BJ (cell line): ENCODE results near the gene RAMP1. TPM values are rescaled to one million over a fixed set of nuclear protein-coding genes. Genes with fewer than 3 reads are reported as not detected.
"Not testable (repeated sequence)": the region's sequence is repeated elsewhere in the genome, so short reads cannot be mapped to it uniquely, and the experiment has no call there.

Experiments used
- CTCF ChIA-PET: fragments of 350-600 bp; formaldehyde crosslinking; extraction: SDS; loops from one replicate; lab custom pipeline; 2021; ENCODE audit warnings: antibody characterized with exemption, inconsistent platforms; lab: Yijun Ruan, JAX
- POLR2A ChIA-PET: fragments of 300-600 bp; sonication (Branson Sonifier 250); formaldehyde crosslinking; extraction: SDS; loops from one replicate; lab custom pipeline; 2021; ENCODE audit warnings: antibody characterized with exemption; lab: Charles Lee
- DNase-seq: peaks from one replicate; pipeline ENCODE4 v3.0.0-alpha.2; 2011; ENCODE audit warnings: low read depth
- H3K27me3 ChIP-seq: 2 replicates; pipeline ENCODE4 v1.6.0; 2011; ENCODE audit warnings: low read length; ENCODE audit not compliant: control insufficient read depth, insufficient read depth
- H3K36me3 ChIP-seq: 2 replicates; pipeline ENCODE4 v1.5.1; 2011; ENCODE audit warnings: low read length; ENCODE audit not compliant: control insufficient read depth, insufficient read depth
- H3K4me3 ChIP-seq: 2 replicates; pipeline ENCODE4 v1.5.1; 2011; ENCODE audit warnings: low read depth, mild to moderate bottlenecking, control low read depth, low read length
- CTCF ChIP-seq: IDR thresholded peaks from 2 replicates; pipeline ENCODE4 v1.5.1; 2011; ENCODE audit warnings: low read depth, mild to moderate bottlenecking, control low read depth, inconsistent platforms, low read length, moderate library complexity; ENCODE audit not compliant: insufficient read depth
- polyA plus RNA-seq: library from polyadenylated mRNA; depleted of rRNA; stranded (reverse); fragments of >200 nt; gene quantifications from 2 replicates; pipeline ENCODE4 v1.2.3, GENCODE V29; 2011

RAMP1 gene
- polyA plus RNA-seq, 1 experiment: 10.8 TPM

- ChIA-PET CTCF (interaction anchor here (0.8 to 1.9 kb wide), 2 partner anchors 9 to 18 kb away, joined by 3 to 5 read pairs; no protein-coding TSS in a partner anchor), POLR2A (no interaction called here)
- TF ChIP-seq CTCF: no peak
- H3K36me3 ChIP-seq: no peaks in the 10 kb centered on the region
- H3K4me3 ChIP-seq: no peak overlapping the region
- DNase-seq: no peak
- H3K27me3 ChIP-seq: no peaks in the 10 kb centered on the region
These were observed 81.8 kb downstream of the RAMP1 start for GRCh38 chr2:237941239-237941638.

GRCh38 chr2:237942513-237942899, 83.1 kb downstream of the RAMP1 start:
- CTCF ChIA-PET: interaction anchor here (1.1 kb wide), 1 partner anchor 14 kb away, joined by 3 read pairs; no protein-coding TSS in a partner anchor
- POLR2A ChIA-PET: no interaction called here
- no peak for TF ChIP-seq CTCF
- no peaks in the 10 kb centered on the region for H3K36me3 ChIP-seq
- DNase-seq: no peak
- no peak overlapping the region for H3K4me3 ChIP-seq
- 0 out of 2 replicates have a peak, but pooled peaks cover 4% of the 10 kb centered on the region for H3K27me3 ChIP-seq

DNA sequence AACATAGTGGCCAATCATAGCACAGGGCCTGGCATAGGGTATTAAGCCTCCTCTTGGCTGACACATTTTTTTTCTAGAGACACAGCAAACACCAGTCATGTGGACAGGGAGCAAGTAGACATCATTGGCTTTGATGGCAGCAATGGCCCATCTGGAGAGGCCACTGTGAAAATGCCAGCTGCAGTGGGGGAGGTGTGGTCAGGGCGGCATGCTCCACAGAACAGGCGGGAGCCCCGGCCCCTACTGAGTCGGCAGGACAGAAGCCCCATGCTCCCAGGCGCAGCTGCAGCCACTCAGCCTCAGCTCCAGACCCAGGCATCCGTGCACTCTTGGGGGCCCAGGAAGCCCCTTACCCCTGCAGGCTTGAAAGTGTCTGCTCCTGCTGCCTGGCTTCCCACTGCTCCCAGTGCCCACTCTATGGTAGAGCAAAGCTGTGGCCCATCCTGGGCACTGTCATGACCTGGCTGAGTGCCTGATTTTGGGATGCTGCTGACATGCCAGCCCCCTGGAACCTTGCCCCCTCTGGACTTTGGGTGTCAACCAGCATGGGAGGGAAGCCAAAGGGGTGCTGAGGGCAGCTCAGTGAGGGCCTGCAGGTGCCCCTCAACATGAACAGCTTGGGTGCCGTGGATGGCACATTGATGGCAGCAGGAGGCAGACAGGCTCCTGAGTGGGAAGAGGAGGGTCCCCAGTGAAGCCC, 84.1 kb downstream of the RAMP1 start:
- TF ChIP-seq CTCF: no peak
- no peak for DNase-seq
- Histone ChIP-seq H3K4me3 (no peak overlapping the region), H3K27me3 (0 out of 2 replicates have a peak, but pooled peaks cover 4% of the 10 kb centered on the region), H3K36me3 (no peaks in the 10 kb centered on the region)
- ChIA-PET CTCF (interaction anchor here (1.5 kb wide), 1 partner anchor 20 kb away, joined by 3 read pairs; no protein-coding TSS in a partner anchor), POLR2A (no interaction called here)

GRCh38 chr2:237944302-237944701, 84.9 kb downstream of the RAMP1 start:
- no peak for DNase-seq
- TF ChIP-seq CTCF: no peak
- ChIA-PET CTCF (interaction anchor here (1.0 to 1.5 kb wide), 2 partner anchors 10 to 21 kb away, joined by 3 to 6 read pairs; no protein-coding TSS in a partner anchor), POLR2A (no interaction called here)
- H3K4me3 ChIP-seq: no peak overlapping the region
- H3K36me3 ChIP-seq: no peaks in the 10 kb centered on the region
- 0 out of 2 replicates have a peak, but pooled peaks cover 4% of the 10 kb centered on the region for H3K27me3 ChIP-seq

GRCh38 chr2:237946423-237946822, 87.0 kb downstream of the RAMP1 start:
- ChIA-PET POLR2A (no interaction called here), CTCF (interaction anchor here (0.6 to 1.0 kb wide), 3 partner anchors 14 to 317 kb away, joined by 3 read pairs; no protein-coding TSS in a partner anchor)

GRCh38 chr2:237951354-237951753, 91.9 kb downstream of the RAMP1 start:
- H3K4me3 ChIP-seq, POLR2A ChIA-PET, H3K36me3 ChIP-seq, CTCF ChIA-PET, DNase-seq: not testable (repeated sequence)
- H3K27me3 ChIP-seq: peaks cover 23% of the 10 kb centered on the region

More at GRCh38 chr2:237946423-237946822, 87.0 kb downstream of the RAMP1 start:
- Histone ChIP-seq H3K27me3 (0 out of 2 replicates have a peak, but pooled peaks cover 7% of the 10 kb centered on the region), H3K4me3 (no peak overlapping the region), H3K36me3 (no peaks in the 10 kb centered on the region)
- no peak for DNase-seq
- no peak for TF ChIP-seq CTCF
